HG03558 (cell line): ENCODE data around the gene POLR1C.
"Not testable (repeated sequence)": the region's sequence is repeated elsewhere in the genome, so short reads cannot be mapped to it uniquely, and the experiment has no call there.

Experiments used
- ATAC-seq: cut with Tn5 transposase; IDR thresholded peaks from one replicate; pipeline ENCODE4 v1.9.1; 2021; ENCODE audit warnings: moderate number of reproducible peaks; ENCODE audit not compliant: unreplicated experiment; ENCODE audit errors: extremely low read depth

The POLR1C gene

GRCh38 chr6:43516697-43517504 lies at the start of gene POLR1C, which contains the start of gene YIPF3:
Gene POLR1C, plus strand, starts transcription at chr6:43517089. Its CDS starts 21 bp downstream, at chr6:43517110.
Gene YIPF3, minus strand, starts transcription at chr6:43516926. Its CDS starts 119 bp downstream, at chr6:43516807.
- ATAC-seq = peak; percentile 83

DNA sequence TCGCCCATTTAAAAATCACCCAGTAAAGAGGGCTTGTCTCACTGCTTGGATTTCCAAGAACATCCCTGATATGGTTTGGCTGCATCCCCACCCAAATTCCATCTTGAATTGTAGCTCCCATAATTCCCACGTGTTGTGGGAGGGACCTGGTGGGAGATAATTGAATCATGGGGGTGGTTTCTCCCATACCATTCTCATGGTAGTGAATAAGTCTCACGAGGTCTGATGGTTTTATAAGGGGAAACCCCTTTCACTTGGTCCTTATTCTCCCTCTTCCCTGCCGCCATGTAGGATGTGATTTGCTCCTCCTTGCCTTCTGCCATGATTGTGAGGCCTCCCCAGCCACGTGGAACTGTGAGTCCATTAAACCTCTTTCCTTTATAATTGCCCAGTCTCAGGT lies 49.6 kb upstream of the POLR1C start:
- ATAC-seq = not testable (repeated sequence)

- no peak for ATAC-seq
Observed at GRCh38 chr6:43467752-43468151, 49.1 kb upstream of the POLR1C start.

GRCh38 chr6:43468240-43468639 lies 48.6 kb upstream of the POLR1C start:
- ATAC-seq = no peak

DNA sequence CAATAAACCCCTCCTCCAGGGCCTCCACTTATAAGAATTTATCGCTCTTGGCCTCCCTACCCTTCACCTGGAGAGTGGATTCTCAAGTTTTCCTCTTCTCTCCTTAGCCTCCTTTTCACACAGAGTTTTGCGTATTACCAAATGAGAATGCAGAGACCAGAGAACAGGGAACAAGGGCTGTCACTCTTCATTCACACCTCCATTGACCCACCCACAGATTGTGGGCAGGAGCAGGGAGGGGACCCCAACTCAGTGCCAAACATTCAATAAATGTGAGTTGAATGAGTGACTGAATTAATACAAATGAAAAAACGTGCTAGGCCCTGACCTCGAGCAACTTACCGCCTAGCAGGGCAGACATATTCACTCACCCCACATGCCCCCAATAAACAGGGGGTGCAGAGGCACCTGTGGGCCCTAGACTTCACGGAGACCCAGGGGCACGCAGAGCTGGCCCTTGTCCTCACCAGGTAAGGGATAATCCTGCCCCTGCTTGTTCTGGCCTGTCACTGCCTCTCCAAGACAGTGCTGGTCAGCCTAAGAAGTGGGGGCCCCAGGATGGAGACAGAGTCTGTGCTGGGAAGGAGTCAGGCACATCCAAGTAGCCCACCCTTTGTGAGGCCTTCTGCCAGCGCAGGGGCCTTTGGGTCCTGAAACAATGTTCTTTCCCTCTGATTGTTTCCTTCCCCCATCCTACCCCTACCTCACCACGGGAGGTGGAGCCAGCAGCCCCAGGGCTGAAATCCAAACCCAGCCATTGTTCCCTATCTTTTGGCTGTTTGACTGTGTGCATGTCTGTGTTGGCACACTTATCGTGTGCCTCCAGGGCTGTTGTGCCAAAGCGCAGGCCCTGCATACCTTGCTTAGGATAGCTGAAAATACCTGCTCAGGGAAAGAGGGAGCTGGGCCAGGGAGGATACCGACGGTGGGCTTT lies 47.9 kb upstream of the POLR1C start:
- ATAC-seq = no peak

GRCh38 chr6:43469947-43470346 lies 46.9 kb upstream of the POLR1C start:
- ATAC-seq = no peak

- ATAC-seq = no peak
Observed at GRCh38 chr6:43471399-43471798, 45.5 kb upstream of the POLR1C start.

DNA sequence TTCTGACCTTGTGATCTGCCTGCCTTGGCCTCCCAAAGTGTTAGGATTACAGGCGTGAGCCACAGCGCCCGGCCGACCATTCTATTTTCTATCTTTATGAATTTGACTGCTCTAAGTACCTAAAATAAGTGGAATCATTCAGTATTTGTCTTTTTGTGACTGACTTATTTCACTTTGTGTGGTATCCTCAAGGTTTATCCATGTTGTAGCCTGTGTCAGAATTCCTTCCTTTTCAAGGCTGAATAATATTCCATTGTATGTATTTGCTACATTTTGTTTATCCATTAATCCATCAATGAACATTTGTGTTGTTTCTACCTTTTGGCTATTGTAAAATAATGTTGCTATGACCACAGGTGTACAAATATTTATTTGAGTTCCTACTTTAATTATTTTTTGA lies 44.4 kb upstream of the POLR1C start:
- no peak for ATAC-seq

DNA sequence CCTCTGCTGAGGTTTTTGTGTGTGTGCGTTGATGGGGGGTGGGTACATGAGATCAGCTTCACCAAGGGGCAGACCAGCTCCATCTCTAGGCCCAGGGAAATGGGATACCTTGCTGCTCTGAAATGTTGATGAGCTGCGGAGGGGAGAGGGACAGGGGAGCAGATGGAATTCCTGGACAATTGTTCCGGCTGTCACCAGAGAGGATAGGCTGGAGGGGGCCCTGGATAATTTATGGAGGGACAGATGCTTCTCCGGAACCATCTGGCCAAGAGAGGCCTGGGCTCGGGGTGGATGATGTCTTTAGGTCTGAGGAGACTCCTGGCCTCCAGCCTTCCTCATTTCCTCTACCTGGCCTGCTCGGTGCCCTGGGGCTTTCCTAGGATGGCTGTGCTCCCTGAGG lies 41.4 kb upstream of the POLR1C start:
- no peak for ATAC-seq

GRCh38 chr6:43476746-43477145 lies 40.1 kb upstream of the POLR1C start:
- ATAC-seq = no peak

DNA sequence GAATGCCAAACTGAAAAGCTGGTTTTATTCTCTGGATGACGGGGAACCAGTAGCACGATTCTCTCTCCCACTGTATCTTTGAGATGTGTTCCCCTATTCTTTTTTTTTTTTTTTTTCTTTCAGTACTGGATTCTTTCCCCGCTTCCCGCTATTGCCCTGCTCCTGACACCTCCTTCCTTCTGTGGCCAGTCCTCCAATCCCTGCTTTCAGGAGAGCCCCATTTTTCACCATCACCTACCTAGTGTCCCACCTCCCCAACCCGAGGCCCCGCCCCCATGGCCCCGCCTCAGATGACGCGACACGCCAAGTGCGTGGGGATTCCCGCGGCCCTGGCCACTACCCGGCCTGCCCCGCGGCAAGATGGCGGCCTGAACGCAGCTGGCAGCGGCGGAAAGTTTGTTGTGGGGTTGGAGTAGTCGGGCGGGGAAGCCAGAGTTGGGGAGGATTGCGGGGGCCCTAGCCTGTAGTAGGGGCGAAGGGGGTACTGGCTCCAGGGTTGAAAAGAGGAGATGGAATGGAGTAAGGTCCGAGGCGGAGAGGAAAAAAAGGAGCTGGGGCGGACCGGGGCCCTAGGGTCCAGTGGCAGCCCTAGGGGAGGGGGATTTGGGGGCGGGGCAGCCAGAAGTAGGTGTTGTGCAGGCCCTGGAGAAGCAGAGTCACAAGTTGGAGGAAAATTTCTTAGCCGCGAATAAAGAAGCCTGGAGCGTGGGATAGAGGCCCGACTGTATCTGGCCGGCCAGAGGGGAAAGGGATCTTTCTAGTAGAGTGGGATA lies 39.5 kb upstream of the POLR1C start, which contains the start of gene TJAP1:
TSS of gene TJAP1 (plus strand) at position 336 of the 773 bp plus-strand sequence. CDS start 21,432 bp downstream, outside the sequence.
- no peak for ATAC-seq

DNA sequence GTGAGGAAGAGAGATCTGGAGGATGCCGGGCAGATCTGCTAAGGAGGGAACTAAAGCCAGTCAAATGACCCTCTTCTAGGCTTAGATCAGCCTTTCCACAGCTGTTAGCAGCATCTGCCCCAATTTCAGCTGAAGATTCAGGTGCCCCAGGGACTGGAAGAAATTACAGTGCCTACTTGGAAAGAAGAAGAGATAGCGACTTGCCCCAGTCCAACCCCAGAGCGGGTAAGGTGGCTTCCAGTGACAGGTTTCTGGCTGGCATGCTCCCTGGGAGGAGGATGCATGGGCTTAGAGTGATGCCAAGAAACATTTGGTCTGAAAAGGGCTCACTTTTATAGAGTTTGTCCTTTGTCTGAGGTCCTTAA lies 38.9 kb upstream of the POLR1C start:
- ATAC-seq = no peak

- no peak for ATAC-seq
Observed at GRCh38 chr6:43481075-43481474, 35.8 kb upstream of the POLR1C start.

DNA sequence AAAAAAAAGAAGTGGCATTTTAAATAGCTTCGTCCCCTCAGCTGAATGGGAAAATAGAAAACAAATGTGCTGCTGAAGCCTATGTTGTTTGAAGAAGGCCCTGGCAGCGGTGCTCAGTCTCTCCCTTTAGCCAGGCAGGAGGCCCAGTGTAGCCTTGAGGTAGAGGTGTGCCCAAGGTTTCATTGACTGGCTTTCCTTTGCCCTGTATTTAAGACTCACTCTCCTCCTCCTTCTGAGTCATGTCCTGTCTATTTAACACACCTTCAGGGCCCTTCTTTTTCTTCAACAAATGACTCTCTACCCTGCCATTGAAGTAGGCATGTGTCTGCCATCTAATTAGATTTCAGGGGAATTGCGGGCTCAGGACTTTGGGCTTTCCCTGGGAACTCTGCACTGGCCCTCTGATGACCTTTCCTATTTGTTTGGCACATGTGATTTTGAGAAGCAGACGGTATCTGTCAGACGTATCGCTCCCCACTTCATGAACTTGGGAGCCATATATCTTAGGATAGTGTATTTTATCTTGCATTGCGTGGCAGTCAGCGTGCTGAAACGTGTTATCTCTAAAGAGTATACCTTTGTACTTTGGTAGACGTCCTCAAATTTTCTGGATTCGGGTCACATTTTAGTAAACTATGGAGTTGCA lies 35.2 kb upstream of the POLR1C start:
- ATAC-seq = no peak

DNA sequence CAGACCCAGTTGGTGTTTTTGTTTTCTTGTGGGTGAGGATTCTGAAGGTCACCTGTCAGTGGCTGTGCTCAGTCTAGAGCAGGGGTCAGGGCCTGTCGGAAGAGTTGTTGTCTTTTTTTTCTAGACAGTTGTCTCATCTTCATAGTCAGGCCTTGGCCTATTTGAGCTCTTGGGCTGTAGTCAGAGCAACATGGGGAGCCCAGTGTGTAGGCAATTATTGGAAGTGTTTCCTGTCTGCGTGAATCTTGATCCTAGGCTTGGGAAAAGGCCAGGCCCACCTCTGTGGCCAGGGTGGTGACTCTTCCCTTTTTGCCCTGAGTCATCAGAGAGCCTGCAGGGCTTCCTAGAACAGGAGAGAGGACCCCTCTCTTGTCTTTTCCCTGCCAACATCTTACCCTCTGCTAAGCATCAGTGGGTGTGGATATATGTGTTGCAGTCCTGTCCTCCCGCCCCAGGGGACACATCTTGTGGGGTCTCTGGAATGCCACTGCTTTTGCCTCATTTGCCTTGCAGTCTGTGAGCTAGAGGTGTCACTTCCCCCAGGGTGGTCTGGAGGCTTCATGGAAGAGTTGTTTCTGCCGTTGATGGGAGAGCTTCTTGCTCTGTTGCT lies 28.1 kb upstream of the POLR1C start:
- ATAC-seq = no peak

- ATAC-seq = no peak
Observed at GRCh38 chr6:43489277-43490072, 27.4 kb upstream of the POLR1C start.

- no peak for ATAC-seq
Observed at GRCh38 chr6:43490523-43490939, 26.4 kb upstream of the POLR1C start.
